HS-5 (cell line): ENCODE measurements around the gene SENP8.
A peak's percentile ranks its signal among the peaks of the same experiment; 100 is the strongest.
"Not testable (repeated sequence)": the region's sequence is repeated elsewhere in the genome, so short reads cannot be mapped to it uniquely, and the experiment has no call there.

Experiments used
- DNase-seq: peaks from one replicate; pipeline ENCODE4 v3.0.0-alpha.2; 2012; ENCODE audit warnings: low read depth

Gene SENP8

GRCh38 chr15:72155635-72156616, 37.7 kb downstream of the SENP8 start:
- peak; percentile 31 for DNase-seq

DNA sequence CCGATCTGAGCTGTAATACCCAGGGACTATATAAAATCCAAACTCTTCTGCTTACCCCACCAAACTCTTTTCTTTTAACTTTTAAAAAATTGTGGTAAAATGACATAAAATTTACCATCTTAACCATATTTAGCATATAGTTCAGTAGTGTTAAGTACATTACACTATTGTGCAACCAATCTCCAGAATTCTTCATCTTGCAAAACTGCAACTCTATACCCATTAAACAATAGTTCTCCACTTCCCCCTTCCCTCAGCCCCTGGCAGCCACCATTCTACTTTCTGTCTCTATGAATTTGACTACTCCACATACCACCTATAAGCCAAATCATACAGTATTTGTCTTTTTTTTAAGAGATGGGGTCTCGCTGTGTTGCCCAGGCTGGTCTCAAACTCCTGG, 38.7 kb downstream of the SENP8 start:
- DNase-seq: no peak

DNA sequence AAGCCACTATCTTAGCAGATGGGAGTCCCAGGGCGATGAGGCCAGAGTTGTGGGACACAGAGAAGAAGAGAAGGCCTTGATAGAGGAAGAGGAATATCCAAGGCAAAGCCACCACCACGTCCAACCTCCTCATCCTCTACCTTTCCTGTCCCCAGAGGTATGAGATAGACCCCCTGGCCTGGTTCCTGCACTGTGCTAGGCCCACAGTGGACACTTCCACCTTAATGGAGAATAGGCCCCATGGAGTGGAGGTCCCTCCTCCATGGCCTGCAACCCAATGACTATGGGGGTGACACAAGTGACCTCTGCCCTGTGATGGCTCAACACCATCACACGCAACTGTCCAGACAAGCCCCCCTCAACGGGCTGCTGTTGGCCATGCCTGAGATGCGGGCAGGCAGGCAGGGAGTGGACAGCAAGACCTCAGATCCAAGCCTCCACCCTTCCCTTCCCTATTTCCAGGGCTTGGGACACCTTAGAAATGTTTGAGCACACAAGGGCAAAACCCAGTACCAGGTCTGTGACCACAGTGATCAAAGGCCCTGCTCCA, 42.6 kb downstream of the SENP8 start:
- no peak for DNase-seq

- DNase-seq: no peak
These were observed 43.3 kb downstream of the SENP8 start for GRCh38 chr15:72161361-72162132.

- DNase-seq: no peak
These were observed 44.4 kb downstream of the SENP8 start for GRCh38 chr15:72162569-72162968.

GRCh38 chr15:72163719-72164118, 45.5 kb downstream of the SENP8 start:
- no peak for DNase-seq

DNA sequence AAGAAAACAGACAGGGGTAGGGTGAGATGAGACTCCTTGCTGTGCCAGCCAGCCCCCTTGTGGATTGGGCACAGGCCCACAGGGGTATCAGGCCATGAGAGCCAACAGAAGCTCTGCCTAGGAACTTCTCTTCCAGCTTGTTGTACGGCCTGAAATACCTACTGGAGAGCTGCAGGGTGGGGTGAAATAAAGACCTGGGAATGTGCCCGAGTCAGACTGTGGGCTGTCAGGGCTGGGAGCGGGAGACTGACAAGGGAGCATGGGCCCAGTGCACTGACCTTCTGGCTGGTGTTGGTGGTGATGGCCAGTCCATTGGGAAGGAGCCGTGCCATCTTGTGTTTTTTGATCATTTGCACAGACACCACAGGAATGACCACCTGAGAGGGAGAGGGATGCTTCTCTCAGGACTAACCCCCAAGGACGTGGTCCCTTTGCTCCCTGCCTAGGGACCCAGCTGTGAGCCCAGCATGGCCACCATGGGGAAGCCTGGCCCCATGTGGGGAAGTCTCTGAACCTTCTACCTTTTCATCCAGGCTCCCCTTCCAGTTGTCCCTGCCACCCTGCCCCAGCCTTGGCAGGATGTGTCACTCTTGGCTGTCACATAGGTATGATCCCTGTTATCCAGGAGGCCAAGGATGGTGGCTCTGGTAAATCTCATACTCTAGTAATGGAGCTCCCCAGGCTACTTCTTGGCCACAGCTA, 48.7 kb downstream of the SENP8 start:
- DNase-seq: no peak

DNA sequence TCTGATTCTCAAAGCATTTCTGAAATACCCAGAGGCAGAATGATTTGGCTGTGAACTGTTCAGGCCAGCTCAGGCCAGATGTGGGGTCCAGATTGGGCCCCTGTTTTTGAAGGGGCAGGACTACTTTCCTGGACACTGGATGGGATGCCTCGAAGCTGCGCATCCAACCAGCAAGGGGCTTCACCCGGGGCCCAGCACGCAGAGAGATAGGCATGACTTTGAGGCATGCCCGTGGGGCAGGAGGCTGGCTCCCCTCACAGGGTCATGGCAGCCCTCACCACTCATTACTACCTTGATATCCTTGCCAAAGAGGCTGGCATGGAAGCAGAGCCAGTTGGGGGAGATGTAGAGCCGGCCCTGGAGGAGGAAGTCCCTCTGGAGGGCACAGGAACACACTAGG, 49.2 kb downstream of the SENP8 start:
- DNase-seq: no peak

- no peak for DNase-seq
These were observed 50.1 kb downstream of the SENP8 start for GRCh38 chr15:72168131-72168807.

GRCh38 chr15:72168808-72169190, 50.6 kb downstream of the SENP8 start:
- DNase-seq: no peak

DNA sequence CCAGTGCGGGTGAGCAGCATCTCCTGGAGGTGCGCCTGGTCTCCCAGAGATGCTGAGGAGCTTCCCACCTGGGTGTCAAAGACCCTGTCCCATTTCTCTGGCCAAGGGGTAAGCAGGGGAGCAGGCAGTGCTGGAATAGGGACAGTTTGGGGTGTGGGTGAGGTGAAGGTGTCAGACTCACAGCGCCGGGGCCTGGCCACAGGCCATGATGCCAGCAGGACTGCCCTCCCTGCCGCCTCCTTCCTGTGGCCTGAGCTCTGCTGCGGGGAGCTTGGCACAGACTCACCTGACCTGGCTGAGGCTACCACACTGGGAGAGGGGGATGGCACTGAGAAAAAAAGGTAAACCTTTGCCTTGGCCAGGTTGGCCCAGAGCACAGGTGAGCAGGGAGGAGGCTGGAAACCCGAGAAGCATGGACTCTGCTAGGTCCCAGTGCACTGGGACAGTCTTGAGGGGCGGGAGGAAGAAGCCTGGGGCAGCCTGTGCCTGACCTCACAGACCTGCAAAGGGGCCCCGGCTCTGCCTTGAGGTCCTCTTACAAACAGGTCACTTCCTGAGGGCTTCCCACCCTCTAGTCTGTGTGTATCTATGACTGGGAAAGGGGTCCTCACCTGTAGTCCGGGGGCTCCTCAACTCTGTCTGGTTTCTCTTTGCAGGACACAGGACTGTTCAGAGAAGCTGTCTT, 51.2 kb downstream of the SENP8 start:
- no peak for DNase-seq

DNA sequence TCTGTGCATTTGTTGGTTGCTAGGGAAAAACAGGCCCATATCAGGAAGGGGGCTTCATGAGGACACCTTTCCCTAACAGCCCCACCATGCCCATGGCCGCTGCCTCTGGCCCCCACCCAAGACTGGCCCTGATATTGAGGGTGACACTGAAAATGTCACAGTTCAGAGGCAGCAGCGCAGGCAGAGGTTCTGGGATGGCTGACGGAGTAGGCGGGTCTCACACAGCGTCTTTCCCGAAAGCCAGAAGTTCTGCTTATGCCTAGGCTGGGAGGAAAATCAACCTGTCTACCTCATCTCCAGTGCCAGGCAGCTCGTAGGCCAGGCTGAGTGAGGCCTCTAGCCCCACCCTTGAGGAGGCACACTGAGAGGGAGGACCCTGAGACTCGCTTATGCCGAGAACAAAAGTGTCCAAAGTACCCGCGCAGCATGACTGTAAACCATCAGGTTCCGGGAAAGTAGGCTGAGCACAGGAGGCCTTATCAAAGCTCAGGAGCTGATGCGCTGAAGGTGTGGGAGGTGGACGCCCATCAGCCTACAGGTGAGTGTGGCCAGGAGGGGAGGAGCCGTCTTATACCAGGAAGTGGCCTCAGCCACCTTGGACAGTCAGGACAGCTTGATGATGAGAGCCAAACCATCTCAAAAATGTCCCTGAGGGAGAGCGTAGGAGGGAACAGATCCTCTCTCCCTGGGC, 51.9 kb downstream of the SENP8 start:
- DNase-seq: no peak

DNA sequence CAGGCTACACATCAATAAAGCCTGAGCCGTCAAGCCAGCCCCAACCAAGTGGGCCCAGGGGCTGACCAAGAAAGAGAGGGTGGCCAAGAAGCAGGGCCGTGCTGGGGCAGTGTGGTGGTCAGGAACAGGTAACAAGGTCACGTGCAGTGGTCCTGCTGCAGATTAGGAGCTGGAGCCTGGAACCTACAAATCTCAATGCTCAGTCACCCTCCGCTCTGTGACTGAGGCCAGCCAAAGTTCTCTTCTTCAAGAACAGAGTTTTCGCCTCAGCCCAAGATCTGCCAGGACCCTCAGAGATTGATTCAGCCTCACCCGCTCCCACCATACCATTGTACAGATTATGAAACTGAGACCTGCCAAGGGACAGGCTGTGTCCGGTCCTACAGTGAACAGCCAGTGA, 52.5 kb downstream of the SENP8 start:
- no peak for DNase-seq

DNA sequence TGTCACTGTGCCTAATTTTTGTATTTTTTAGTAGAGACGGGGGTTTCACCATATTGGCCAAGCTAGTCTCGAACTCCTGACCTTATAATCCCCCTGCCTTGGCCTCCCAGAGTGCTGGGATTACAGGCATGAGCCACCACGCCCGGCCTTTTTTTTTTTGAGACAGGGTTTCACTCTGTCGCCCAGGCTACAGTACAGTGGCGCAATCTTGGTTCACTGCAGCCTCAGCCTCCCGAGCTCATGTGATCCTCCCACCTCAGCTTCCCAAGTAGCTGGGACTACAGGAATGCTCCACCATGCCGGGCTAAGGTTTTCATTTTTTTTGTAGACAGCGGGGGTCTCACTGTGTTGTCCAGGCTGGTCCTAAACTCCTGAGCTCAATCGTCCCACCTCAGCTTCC, 53.8 kb downstream of the SENP8 start:
- not testable (repeated sequence) for DNase-seq

- DNase-seq: no peak
These were observed 54.6 kb downstream of the SENP8 start for GRCh38 chr15:72172796-72173195.

DNA sequence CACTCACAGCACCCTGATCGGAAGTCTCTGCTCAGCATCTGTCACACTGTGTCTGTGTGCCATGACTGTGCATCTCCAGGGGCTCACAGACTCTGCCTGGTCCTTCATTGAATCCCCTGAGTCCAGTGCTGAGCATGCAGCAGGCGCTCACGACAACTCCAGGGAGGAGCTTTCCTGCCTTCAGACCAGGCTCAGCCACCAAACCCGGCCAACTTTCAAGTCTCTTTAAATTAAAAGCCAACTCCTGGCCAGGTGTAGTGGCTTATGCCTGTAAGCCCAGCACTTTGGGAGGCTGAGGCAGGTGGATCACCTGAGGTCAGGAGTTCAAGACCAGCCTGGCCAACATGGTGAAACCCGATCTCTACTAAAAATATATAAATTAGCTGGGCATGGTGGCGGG, 55.2 kb downstream of the SENP8 start:
- no peak for DNase-seq

GRCh38 chr15:72173864-72174550, 55.8 kb downstream of the SENP8 start:
- no peak for DNase-seq

DNA sequence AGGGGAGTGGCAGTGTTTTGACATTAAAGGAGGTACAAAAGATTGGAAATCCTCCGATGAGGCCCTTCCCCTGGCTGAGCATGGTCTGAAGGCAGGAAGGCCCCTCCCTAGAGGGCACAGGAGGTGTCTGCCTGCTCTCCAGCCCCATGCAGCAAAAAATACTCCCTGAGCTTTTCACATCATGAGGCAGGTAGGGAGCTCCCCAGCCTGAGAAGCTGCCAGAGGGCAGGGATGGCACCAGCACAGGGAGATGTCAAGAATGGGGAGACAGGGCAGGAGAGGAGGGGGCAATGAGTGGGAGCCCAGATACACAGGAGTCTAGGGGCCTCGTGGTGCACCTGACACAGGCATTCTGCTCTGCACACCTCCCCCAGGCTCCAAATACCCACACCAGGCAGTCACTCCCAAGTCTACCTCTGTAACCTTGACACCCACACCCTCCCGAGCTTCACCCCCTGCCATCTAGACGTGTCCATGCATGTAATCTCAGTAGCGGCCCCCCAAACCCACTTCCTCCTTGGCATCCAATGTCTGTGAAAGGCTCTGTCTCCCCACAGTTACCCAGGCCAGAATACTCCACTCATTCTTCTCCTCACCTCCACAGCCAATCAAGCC, 56.5 kb downstream of the SENP8 start:
- DNase-seq: no peak
